Panc1 (cell line): ENCODE data around the gene ME1. TPM values are rescaled to one million over a fixed set of nuclear protein-coding genes. Genes with fewer than 3 reads are reported as not detected.

Experiments
- ATAC-seq: fragments of 200-7000 bp; cut with Tn5 transposase; 2 replicates; pipeline ENCODE4 v1.9.1; 2020; ENCODE audit warnings: mild to moderate bottlenecking, moderate library complexity
- Bru-seq: library from RNA; stranded (reverse); fragments of 400-500 nt; gene quantifications from one replicate; lab custom pipeline; 2021; lab: Mats Ljungman, UMichigan
- BruChase-seq, 2 experiments: library from RNA; stranded (reverse); fragments of 400-500 nt; gene quantifications; one replicate each; lab custom pipeline; 2021; lab: Mats Ljungman, UMichigan
- BruUV-seq: library from RNA; stranded (reverse); fragments of 400-500 nt; replicated peaks from 2 replicates; lab custom pipeline; 2021; lab: Mats Ljungman, UMichigan
- CTCF ChIA-PET: fragments of 300-600 bp; sonication (Branson Sonifier 250); formaldehyde crosslinking; loops from one replicate; lab custom pipeline; 2022; ENCODE audit warnings: antibody characterized with exemption; lab: Charles Lee
- POLR2A ChIA-PET: fragments of 300-600 bp; sonication (Branson Sonifier 250); formaldehyde crosslinking; loops from one replicate; lab custom pipeline; 2022; ENCODE audit warnings: antibody characterized with exemption; lab: Charles Lee
- DNase-seq: peaks from one replicate; pipeline ENCODE4 v3.0.0-alpha.2; 2010; ENCODE audit warnings: low read depth, low spot score
- H3K27ac ChIP-seq: 2 replicates; pipeline ENCODE4 v1.5.1; 2011; ENCODE audit warnings: mild to moderate bottlenecking, low read length, inconsistent platforms
- H3K27me3 ChIP-seq: fragments of 200-500 bp; sonication (Bioruptor generic); 2 replicates; pipeline ENCODE4 v1.6.0; 2014; ENCODE audit warnings: low read length, inconsistent platforms; ENCODE audit not compliant: control insufficient read depth, insufficient read depth
- H3K36me3 ChIP-seq: fragments of 200-500 bp; sonication (Bioruptor generic); 2 replicates; pipeline ENCODE4 v1.5.1; 2014; ENCODE audit warnings: inconsistent platforms, mild to moderate bottlenecking, low read length, moderate library complexity; ENCODE audit not compliant: control insufficient read depth, insufficient read depth
- H3K4me1 ChIP-seq: 2 replicates; pipeline ENCODE4 v1.5.1; 2011; ENCODE audit warnings: inconsistent platforms, mild to moderate bottlenecking, low read length, moderate library complexity; ENCODE audit not compliant: control insufficient read depth, insufficient read depth
- H3K4me3 ChIP-seq, 2 experiments: 2 replicates each; pipeline ENCODE4 v1.5.1; 2011 to 2012; ENCODE audit warnings: low read depth in 2 of 2, low read length in 2 of 2, mild to moderate bottlenecking in 2 of 2, inconsistent platforms in 1 of 2, moderate library complexity in 1 of 2
- H3K9me3 ChIP-seq: fragments of 200-500 bp; sonication (Bioruptor generic); 2 replicates; pipeline ENCODE4 v1.5.1; 2014; ENCODE audit warnings: low read depth, mild to moderate bottlenecking, inconsistent platforms, low read length, moderate library complexity; ENCODE audit not compliant: control insufficient read depth, insufficient read depth
- CTCF ChIP-seq: fragments of 450-650 bp; IDR thresholded peaks from 2 replicates; pipeline ENCODE4 v1.5.1; 2017; ENCODE audit warnings: mild to moderate bottlenecking
- POLR2AphosphoS5 ChIP-seq: IDR thresholded peaks from 2 replicates; pipeline ENCODE4 v1.6.1; 2012; ENCODE audit warnings: mild to moderate bottlenecking, low read depth, low read length, moderate library complexity
- REST ChIP-seq, 2 experiments: IDR thresholded peaks; 2 replicates each; pipeline ENCODE4 v1.6.1; 2011 to 2012; ENCODE audit warnings: low read depth in 2 of 2, control low read depth in 1 of 2, low read length in 1 of 2, mild to moderate bottlenecking in 1 of 2, moderate library complexity in 1 of 2; ENCODE audit not compliant: insufficient read depth in 1 of 2
- SIN3A ChIP-seq: IDR thresholded peaks from 2 replicates; pipeline ENCODE4 v1.6.1; 2012; ENCODE audit warnings: low read depth, mild to moderate bottlenecking, low read length, moderate library complexity, borderline replicate concordance; ENCODE audit not compliant: insufficient read depth
- TCF7L2 ChIP-seq: IDR thresholded peaks from 2 replicates; pipeline ENCODE4 v1.6.1; 2011; ENCODE audit warnings: mild to moderate bottlenecking, low read depth, low read length, inconsistent platforms
- in situ Hi-C: cut with HindIII; loops from 2 replicates; pipeline ENCODE4 v1.10.0; 2016; ENCODE audit warnings: low sequenced_read_pairs, low pct_unique_long_range_greater_than_20kb
- intact Hi-C: fragments of 100-400 bp; cut with micrococcal nuclease; formaldehyde crosslinking; loops from one replicate; pipeline ENCODE4 v1.10.0; 2022; ENCODE audit not compliant: unreplicated experiment
- long read RNA-seq: library from polyadenylated mRNA; unstranded; transcript quantifications from one replicate; pipeline ENCODE4 v2.0.0, GENCODE V29; 2021; ENCODE audit not compliant: unreplicated experiment
- polyA plus RNA-seq: library from polyadenylated mRNA; unstranded; fragments of >200 nt; gene quantifications from one replicate; pipeline ENCODE4 v1.2.1, GENCODE V29; 2012; ENCODE audit warnings: missing spikeins; ENCODE audit not compliant: insufficient read length
- total RNA-seq: library from RNA; stranded (reverse); gene quantifications from one replicate; pipeline ENCODE4 v1.2.1, GENCODE V29; 2021; ENCODE audit not compliant: unreplicated experiment

Gene ME1
- total RNA-seq (19.7 TPM), Bru-seq, nascent RNA (percentile 68 among the genes with signal in this experiment), BruChase-seq, experiment 1, labeled RNA remaining after a 2-hour chase (percentile 56 among the genes with signal in this experiment), BruChase-seq, experiment 2, labeled RNA remaining after a 6-hour chase (percentile 56 among the genes with signal in this experiment)
- polyA plus RNA-seq: 11.6 TPM
- long read RNA-seq, transcript ME1-201 (14 exons, 3,371 nt): major isoform, 49 of 57 reads
- long read RNA-seq, partial matches to known transcripts: 4 of 57 reads
- long read RNA-seq, other reads (novel, unspliced or antisense): 4 of 57 reads

- Histone ChIP-seq H3K27ac (peak within 1 kb of the TSS; percentile 84), H3K4me1 (peaks cover 9% of the 10 kb centered on the region; the same call in 1 of the 2 replicates), H3K27me3 (no peaks in the 10 kb centered on the region), H3K9me3 (peaks cover 6% of the 10 kb centered on the region; the same call in 1 of the 2 replicates), H3K36me3 (no peaks in the 10 kb centered on the region), H3K4me3 (peak within 1 kb of the TSS; percentile 60 to 66)
- ATAC-seq (peak; percentile 91), DNase-seq (no peak)
- no TSS peak for BruUV-seq
- in situ Hi-C loops: no loop called here
- CTCF ChIA-PET: interaction anchor here (0.6 kb wide), 1 partner anchor 82 kb away, joined by 4 read pairs; the partner anchor contains the start of gene PRSS35
- intact Hi-C loops: no loop called here
- TF ChIP-seq CTCF (no peak), POLR2AphosphoS5 (no peak), TCF7L2 (no peak), REST (IDR thresholded peaks at IDR 0.05; ENCODE audit: insufficient read depth in 1 of 2, low read depth in 2 of 2, low read length in 1 of 2) (no peak), SIN3A (no peak)
- POLR2A ChIA-PET: interaction anchor here (0.5 kb wide), 1 partner anchor 210 kb away, joined by 3 read pairs; no protein-coding TSS in a partner anchor
Observed at GRCh38 chr6:83430611-83431544, at the start of gene ME1. Gene ME1, minus strand, starts transcription at chr6:83431051. Its CDS starts 97 bp downstream, at chr6:83430954.

GRCh38 chr6:83480470-83480869 is 49.6 kb upstream of the ME1 start:
- in situ Hi-C loops: no loop called here
- intact Hi-C loops: no loop called here
- Histone ChIP-seq H3K4me3 (no peak overlapping the region), H3K36me3 (no peaks in the 10 kb centered on the region), H3K27me3 (no peaks in the 10 kb centered on the region), H3K4me1 (no peaks in the 10 kb centered on the region), H3K9me3 (no peaks in the 10 kb centered on the region), H3K27ac (no peak overlapping the region)
- POLR2A ChIA-PET: no interaction called here
- no TSS peak for BruUV-seq
- DNase-seq (no peak), ATAC-seq (no peak)
- TF ChIP-seq CTCF (no peak), SIN3A (no peak), POLR2AphosphoS5 (no peak), REST (IDR thresholded peaks at IDR 0.05; ENCODE audit: insufficient read depth in 1 of 2, low read depth in 2 of 2, low read length in 1 of 2) (no peak), TCF7L2 (no peak)
- CTCF ChIA-PET: no interaction called here
